HG03097 (cell line): Measurements from ENCODE around the gene NKIRAS2.
A peak's percentile ranks its signal among the peaks of the same experiment; 100 is the strongest.

Experiments used
- ATAC-seq: cut with Tn5 transposase; IDR thresholded peaks from one replicate; pipeline ENCODE4 v1.9.1; 2021; ENCODE audit not compliant: unreplicated experiment, low FRiP score

Gene NKIRAS2

GRCh38 chr17:42019509-42020404, at the start of gene NKIRAS2:
TSS of gene NKIRAS2 (plus strand) at chr17:42020090. CDS start at chr17:42021578, 1,488 bp downstream.
- ATAC-seq, result peak; percentile 58

- ATAC-seq, result no peak
Measured at GRCh38 chr17:41970901-41971331, 49.0 kb upstream of the NKIRAS2 start.

- ATAC-seq, result no peak
Measured at GRCh38 chr17:41971721-41972523, 48.0 kb upstream of the NKIRAS2 start.

GRCh38 chr17:41972571-41973407, 47.1 kb upstream of the NKIRAS2 start:
- no peak for ATAC-seq

- ATAC-seq, result no peak
Measured at GRCh38 chr17:41973408-41973811, 46.5 kb upstream of the NKIRAS2 start.

- ATAC-seq, result no peak
Measured at GRCh38 chr17:41974031-41974430, 45.9 kb upstream of the NKIRAS2 start.

GRCh38 chr17:41974658-41975057, 45.2 kb upstream of the NKIRAS2 start:
- ATAC-seq, result no peak

GRCh38 chr17:41975099-41976083, 44.5 kb upstream of the NKIRAS2 start:
- ATAC-seq, result no peak

GRCh38 chr17:41976142-41976768, 43.6 kb upstream of the NKIRAS2 start:
- no peak for ATAC-seq

GRCh38 chr17:41977991-41978390, 41.9 kb upstream of the NKIRAS2 start:
- ATAC-seq, result no peak

- no peak for ATAC-seq
Measured at GRCh38 chr17:41982026-41982760, 37.7 kb upstream of the NKIRAS2 start.

GRCh38 chr17:41984454-41984853, 35.4 kb upstream of the NKIRAS2 start:
- no peak for ATAC-seq

GRCh38 chr17:41985919-41986318, 34.0 kb upstream of the NKIRAS2 start:
- no peak for ATAC-seq

- ATAC-seq, result no peak
Measured at GRCh38 chr17:41986634-41987033, 33.3 kb upstream of the NKIRAS2 start.

- no peak for ATAC-seq
Measured at GRCh38 chr17:41987642-41988041, 32.2 kb upstream of the NKIRAS2 start.

GRCh38 chr17:41988418-41988817, 31.5 kb upstream of the NKIRAS2 start:
- ATAC-seq, result no peak

GRCh38 chr17:41989702-41990419, 30.0 kb upstream of the NKIRAS2 start:
- no peak for ATAC-seq

GRCh38 chr17:41992576-41992975, 27.3 kb upstream of the NKIRAS2 start:
- ATAC-seq, result no peak
